ENCODE data around the gene CLDN12.

Gene CLDN12

DNA sequence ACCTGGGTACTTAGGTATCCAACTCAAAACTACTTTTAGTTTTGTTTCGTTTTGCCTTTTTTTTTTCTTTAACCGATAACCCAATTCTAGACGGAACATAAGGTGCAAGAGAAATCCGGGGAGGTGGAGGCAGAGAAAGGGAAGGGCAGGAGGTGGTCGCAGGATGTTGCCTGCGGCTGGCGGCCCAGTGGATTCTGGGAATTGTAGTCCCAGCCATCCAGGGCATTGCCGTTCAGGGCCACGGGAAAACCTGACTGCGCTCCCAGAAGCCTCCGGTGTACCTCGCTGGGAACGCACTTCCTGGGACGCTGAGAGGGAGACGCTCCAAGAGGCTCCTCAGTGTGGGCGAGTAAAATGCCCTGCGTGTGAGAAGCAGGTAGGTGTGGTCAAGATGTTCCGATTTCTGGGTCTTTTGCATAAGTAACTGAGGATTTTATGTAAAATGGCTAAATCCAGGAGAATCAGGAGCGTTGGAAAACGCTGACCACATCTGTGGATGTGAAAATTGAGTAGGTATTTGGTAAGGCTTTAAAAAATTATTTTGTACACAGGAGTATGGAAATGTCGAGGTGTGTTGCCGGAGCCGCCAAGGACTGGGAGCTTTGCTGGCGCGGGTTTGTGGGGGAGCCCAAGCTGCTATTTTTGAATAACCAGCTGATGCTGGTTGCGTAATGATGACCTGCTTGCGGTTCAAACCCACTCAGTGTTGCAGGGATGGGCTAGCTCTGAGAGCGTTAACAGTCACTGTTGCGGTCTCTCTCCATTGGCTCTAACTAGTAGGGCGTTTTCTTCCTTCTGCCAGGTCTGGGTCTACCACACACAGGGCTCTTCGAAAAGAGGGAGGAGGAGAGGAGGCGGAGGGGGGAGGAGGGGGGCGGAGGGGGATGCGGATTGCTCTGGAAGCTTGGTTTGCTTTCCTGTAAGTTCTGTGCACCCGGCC, at the start of gene CLDN12:
TSS of gene CLDN12 (plus strand) at position 288 of the 940 bp plus-strand sequence. CDS start 9,216 bp downstream, outside the sequence.
- DNase-seq (ENCODE audit: low spot score), result peak; percentile 100

GRCh38 chr7:90383422-90383821, 19.8 kb upstream of the CLDN12 start:
- peak; percentile 86 for DNase-seq (ENCODE audit: low spot score)

- DNase-seq (ENCODE audit: low spot score), result no peak
Observed at GRCh38 chr7:90383861-90384260, 19.4 kb upstream of the CLDN12 start.

- DNase-seq (ENCODE audit: low spot score), result peak; percentile 71
Observed at GRCh38 chr7:90384433-90384832, 18.8 kb upstream of the CLDN12 start.

DNA sequence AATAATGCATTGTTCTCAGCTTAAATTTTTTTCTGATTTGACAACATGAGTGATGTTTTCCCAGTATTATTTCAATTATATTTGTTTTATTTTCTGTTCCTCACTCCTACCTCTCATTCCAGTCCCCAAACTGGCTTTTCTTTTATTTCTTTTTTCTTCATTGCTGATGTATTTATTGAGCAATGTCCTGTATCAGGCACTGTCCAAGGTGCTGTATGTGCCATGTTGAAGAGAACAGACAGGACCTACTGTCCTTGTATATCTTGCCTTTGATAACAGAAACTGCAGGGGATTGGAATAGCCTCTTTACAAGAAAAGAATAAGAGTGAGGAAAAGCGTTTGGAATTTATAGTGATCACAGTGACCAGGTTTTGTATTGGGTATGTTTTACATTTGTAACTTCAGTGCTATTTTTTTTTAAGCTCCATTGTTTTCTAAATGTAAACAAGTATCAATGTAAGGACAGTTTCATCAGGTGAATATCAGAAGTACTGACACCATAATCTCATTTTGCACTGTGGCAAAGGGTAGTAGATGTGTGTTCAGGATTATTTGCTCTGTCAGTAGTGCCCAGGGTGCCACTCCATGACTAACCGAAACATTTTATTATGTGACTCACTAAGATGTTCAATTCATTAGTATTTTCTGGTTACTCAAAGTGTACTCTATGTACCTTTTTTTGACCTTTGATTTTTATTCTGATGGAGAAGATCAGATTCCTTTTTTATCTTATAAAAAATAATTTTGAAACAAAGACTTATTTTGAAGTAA, 15.6 kb upstream of the CLDN12 start:
- DNase-seq (ENCODE audit: low spot score), result peak; percentile 36

- DNase-seq (ENCODE audit: low spot score), result no peak
Observed at GRCh38 chr7:90390926-90391325, 12.3 kb upstream of the CLDN12 start.

DNA sequence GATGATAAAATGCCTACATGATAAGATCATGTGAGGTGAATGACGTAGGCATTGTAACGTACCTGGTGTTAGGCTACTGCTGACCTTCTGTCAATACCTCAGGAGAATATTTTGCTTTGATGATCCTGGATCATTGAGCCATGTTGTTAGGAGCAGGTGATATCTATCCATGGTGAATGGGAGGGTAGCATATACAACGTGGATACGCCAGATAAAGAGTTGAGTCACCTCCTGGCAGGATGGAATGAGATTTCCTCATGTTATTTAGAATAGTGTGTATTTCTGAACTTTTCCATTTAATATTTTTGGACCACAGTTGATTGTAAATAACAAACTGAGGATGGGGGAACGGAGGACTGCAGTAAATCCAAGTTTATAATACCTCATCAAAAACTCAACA, 11.8 kb upstream of the CLDN12 start:
- DNase-seq (ENCODE audit: low spot score), result no peak

- no peak for DNase-seq (ENCODE audit: low spot score)
Observed at GRCh38 chr7:90396420-90396819, 6.8 kb upstream of the CLDN12 start.

DNA sequence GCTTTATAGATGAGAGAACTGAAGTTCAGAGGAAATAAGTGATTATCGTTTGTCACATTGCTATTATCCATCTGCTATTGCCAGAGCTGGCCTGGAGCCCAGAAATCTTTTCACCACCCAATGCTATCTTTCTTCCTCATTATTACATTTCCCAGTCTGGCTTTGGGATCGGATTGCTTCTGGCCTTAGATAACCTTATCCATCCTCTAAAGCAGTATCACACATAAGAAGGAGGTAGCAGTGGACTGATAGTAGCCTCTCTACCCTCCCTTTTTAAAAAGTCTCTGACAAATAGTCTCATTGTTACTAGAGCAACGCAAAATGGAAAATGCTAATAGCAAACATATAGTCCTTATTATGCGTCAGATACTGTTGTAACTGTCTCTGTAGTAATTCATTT, 1.3 kb upstream of the CLDN12 start:
- DNase-seq (ENCODE audit: low spot score), result no peak

DNA sequence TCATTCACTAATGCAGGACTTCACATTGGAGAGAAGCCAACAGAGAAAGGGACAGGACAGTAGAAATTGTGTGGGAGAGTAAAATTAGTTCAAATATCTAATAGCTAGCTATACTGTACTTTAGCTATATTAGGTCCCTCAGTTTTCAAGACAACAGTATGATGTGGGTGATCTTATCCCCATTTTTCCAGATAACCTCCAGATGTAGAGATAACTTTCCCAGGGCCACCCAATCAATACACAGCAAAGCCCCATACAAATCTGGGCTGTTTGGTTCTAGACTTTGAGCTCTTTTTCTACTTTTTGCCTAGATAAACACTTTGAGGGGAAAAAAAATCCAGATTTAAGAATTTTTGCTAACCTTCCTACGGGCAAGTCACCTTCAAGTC, 482 bp upstream of the CLDN12 start:
- DNase-seq (ENCODE audit: low spot score), result no peak

DNA sequence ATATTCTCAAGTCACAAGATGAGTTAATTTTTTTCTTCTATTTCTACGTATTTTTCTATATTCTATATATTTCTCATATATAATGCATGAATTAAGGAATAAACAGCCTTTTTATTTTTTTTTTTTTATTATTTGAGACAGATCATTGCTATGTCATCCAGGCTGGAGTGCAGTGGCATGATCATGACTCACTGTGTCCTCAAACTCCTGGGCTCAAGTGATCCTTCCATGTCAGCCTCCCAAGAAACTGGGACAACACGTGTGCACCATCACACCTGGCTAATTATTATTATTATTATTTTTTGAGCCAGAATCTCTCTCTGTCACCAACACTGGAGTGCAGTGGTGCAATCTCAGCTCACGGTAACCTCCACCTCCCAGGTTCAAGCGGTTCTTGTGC, 1.5 kb downstream of the CLDN12 start:
- DNase-seq (ENCODE audit: low spot score), result peak; percentile 83

GRCh38 chr7:90407484-90407821, 4.2 kb downstream of the CLDN12 start:
- no peak for DNase-seq (ENCODE audit: low spot score)

DNA sequence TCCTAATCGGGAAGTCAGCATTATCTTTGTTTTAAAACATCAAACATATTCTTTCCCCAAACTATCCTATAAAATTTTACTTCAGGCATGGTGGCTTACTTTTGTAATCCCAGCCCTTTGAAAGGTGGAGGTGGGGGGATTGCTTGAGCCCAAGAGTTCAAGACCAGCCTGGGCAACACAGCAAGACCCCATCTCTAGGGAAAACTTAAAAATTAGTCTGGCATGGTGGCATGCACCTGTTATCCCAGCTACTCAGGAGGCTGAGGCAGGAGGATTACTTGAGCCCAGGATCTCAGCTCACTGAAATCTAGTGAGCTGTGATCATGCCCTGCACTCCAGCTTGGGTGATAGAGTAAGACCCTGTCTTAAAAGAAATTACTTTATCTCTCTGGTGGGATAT, 4.9 kb downstream of the CLDN12 start:
- DNase-seq (ENCODE audit: low spot score), result no peak

- DNase-seq (ENCODE audit: low spot score), result no peak
Observed at GRCh38 chr7:90409667-90410066, 6.4 kb downstream of the CLDN12 start.

- peak; percentile 76 for DNase-seq (ENCODE audit: low spot score)
Observed at GRCh38 chr7:90411510-90411909, 8.2 kb downstream of the CLDN12 start.

- peak; percentile 45 for DNase-seq (ENCODE audit: low spot score)
Observed at GRCh38 chr7:90412458-90413184, 9.4 kb downstream of the CLDN12 start.

GRCh38 chr7:90413185-90413528, 9.9 kb downstream of the CLDN12 start:
- no peak for DNase-seq (ENCODE audit: low spot score)

GRCh38 chr7:90421651-90422050, 18.4 kb downstream of the CLDN12 start:
- DNase-seq (ENCODE audit: low spot score), result no peak

DNA sequence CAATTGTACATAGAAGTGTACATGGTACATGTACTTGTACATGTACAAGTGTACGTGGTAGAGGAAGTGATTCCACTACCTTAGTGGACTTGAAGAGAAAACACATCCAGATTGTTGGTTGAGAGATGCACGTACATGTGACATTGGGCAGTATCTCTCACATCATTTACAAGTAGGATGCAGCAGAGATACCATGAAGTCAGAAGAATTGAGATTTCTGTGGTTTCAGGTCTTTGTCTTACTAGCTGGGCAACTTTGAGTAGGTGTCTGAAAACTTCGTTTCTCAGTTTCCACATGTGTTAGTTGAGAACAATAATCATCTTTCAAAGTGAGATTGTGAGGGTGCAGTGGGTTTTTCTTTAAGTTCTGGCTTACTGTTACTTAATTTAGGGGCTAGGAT, 21.5 kb downstream of the CLDN12 start:
- DNase-seq (ENCODE audit: low spot score), result no peak

- DNase-seq (ENCODE audit: low spot score), result no peak
Observed at GRCh38 chr7:90425376-90425775, 22.1 kb downstream of the CLDN12 start.

DNA sequence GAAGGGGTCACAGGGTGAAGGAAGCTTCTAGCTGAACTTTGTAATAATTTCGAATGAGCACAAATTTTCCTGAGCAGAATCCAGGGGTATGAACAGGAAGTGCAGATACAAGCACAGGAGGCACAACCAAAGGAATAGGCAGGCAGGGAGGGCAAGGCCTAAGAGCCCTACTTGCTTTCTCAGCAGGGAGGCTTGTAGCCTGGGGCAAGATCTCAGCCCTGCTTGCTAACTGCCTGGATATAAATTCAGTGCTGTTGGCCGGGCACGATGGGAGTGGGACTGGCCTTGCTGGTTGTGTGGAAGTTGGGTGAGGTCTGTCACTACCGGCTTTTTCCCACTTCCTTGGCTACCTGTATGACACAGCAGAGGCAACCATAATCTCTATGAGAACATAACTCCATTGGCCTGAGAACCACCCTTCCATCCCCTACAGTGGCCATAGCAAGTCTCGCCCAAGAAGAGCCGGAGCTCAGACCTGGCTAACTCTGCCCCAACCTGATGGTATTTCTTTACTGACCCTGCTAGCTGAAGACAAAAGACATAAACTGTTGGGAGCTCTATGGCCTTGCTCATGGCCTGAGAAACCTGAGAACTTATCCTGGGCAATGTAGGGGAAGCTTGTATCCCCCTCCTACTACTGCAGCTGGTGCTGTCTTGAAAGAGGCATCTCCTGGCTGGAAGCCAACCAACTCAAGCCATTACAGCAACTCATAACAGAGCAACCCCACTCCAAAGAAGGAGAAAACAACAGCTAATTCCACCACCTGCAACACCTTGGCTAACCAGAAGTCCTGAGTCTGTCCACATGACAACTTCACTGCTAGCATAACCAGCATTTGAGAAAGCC, 27.6 kb downstream of the CLDN12 start:
- DNase-seq (ENCODE audit: low spot score), result no peak

DNA sequence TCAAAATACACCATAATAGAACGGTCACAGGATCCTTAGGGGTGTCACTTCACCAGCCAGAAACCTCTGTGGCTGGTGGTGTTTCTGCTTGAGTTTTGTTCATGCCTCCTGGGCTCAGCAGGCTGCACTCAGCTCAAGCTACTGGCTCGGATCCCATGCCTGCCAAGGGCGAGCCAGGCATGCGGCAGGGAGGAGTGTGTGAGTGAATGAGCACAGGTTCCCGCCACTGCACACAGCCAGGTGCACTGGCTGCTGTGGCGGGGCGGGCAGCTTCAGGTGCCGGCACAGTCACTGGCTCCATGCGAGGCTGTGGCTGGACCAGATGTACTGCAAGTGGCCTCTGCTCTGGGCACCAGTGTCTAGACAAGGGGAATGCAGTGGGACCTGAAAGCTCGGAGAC, 29.5 kb downstream of the CLDN12 start:
- no peak for DNase-seq (ENCODE audit: low spot score)
